HG02840 (cell line): ENCODE measurements around the gene MEG3.

Experiments
- ATAC-seq: cut with Tn5 transposase; IDR thresholded peaks from one replicate; pipeline ENCODE4 v1.9.1; 2021; ENCODE audit warnings: mild to moderate bottlenecking, moderate library complexity, moderate number of reproducible peaks; ENCODE audit not compliant: unreplicated experiment, low FRiP score

The MEG3 gene

GRCh38 chr14:100891501-100892445 is 65.9 kb downstream of the MEG3 start:
- no peak for ATAC-seq

- ATAC-seq: no peak
Measured at GRCh38 chr14:100892496-100893227, 66.7 kb downstream of the MEG3 start.

DNA sequence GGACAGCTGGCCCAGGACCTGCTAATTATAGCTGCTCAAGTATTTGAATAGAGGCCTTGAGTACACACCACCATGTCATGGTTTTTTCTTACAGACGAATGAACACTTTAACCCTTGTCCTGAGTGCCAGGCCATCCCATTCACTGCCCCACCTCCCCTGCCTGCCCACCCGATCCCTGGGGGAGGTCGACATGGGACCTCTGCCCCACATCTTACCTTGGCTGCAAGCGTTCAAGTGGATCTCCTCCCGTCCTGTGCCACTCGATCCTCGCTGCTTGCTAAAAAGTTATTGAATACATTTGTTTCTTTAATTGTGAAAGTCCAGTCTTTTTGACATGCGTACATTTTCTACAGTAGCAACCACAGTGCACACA is 67.3 kb downstream of the MEG3 start:
- ATAC-seq: no peak

DNA sequence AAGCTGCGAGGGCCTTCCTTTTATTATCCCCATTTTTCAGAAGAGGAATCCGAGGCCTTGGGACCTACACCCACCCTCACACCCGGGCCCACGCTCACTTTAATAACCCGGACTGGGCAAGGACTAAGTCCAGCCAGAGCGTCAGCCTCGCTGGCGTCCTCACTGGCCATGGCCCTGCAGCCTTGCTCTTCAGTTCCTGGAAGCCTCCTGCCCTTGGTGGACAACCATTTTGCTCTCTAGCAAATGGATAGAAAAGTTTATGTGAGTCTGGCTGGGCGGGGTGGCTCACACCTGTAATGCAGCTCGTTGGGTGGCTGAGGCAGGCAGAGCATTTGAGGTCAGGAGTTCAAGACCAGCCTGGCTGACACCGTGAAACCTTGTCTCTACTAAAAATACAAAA is 67.8 kb downstream of the MEG3 start:
- ATAC-seq: no peak

DNA sequence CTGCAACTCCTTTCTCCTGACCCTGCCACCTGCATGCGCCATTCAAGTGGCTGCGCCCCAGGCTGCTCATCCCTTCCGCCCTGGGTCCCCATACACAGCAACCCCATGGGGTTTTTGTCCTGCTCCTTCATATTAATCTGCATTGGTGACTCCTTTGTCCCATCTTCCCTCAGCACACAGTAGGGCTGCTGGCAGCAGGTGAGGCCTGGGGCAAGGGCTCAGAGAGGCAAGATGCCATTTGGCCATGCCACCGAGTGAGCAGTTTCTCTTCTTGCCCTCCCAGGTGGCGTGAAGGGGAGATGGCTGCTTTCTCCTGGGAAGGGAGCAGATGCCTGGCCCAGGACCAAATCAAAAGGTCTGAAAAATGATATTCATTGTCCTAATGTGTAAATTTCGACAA is 68.5 kb downstream of the MEG3 start:
- ATAC-seq: no peak

GRCh38 chr14:100895411-100895810 is 69.5 kb downstream of the MEG3 start:
- no peak for ATAC-seq

DNA sequence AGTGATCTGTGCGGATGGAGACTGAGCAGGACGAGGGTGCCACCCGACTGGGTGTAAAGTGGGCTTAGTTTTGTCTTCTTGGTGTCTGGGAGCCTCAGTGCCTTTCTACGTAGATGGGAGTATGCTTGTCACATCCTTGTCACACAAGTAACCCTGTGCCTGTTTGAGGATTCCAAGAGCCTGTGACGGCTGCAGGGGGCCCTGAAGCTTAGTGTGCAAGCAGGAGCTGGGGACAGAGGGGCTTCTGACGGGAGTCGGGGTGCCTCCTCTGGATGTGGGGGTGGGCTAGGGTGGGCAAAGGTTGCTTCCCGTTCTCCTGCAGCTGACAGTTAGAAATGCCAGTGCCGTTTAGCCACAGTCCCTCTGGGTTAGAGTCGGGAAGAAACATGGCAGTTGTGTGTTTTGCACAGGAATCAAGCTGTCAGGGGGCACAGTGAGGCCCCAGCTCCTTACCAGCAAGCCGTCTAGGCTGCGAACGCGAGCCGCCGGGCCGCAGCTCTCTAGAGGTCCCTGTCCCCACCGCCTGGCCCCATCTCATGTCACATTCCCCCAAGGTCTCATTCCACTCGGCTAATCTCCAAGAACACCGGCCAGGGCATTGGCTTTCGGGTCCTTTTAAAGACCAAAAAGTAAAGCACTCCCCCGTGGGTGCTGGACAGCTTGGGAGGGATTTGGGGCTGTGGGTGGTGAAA is 70.6 kb downstream of the MEG3 start:
- ATAC-seq: no peak

- ATAC-seq: no peak
Measured at GRCh38 chr14:100898465-100898864, 72.5 kb downstream of the MEG3 start.

- ATAC-seq: no peak
Measured at GRCh38 chr14:100898935-100899883, 73.3 kb downstream of the MEG3 start.

- no peak for ATAC-seq
Measured at GRCh38 chr14:100899884-100900771, 74.2 kb downstream of the MEG3 start.

DNA sequence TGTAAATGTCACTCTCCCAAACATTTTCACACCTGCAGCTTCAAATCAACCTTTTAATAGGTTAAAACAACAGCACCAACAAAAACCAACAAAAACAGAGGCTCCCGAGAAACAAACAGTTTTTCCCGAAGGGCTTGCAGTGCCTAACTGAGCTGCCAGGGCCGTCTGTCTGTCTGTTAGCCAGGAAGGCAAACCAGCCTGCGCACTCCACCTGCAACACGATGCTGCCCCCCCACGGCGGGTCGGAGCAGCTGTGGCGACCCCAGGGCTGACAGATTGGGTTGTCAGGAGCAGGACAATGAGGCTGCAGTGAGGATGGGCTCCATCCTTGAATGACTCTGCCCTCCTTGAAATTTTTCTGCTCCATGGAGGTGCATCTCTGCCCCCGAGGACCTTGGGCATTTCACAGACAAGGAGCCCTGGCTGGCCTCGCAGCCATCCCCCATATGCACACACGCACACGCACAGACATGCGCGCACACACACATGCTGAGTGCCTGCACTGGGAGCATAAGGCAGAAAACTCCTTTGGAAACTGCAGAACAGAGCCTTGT is 75.0 kb downstream of the MEG3 start:
- no peak for ATAC-seq

DNA sequence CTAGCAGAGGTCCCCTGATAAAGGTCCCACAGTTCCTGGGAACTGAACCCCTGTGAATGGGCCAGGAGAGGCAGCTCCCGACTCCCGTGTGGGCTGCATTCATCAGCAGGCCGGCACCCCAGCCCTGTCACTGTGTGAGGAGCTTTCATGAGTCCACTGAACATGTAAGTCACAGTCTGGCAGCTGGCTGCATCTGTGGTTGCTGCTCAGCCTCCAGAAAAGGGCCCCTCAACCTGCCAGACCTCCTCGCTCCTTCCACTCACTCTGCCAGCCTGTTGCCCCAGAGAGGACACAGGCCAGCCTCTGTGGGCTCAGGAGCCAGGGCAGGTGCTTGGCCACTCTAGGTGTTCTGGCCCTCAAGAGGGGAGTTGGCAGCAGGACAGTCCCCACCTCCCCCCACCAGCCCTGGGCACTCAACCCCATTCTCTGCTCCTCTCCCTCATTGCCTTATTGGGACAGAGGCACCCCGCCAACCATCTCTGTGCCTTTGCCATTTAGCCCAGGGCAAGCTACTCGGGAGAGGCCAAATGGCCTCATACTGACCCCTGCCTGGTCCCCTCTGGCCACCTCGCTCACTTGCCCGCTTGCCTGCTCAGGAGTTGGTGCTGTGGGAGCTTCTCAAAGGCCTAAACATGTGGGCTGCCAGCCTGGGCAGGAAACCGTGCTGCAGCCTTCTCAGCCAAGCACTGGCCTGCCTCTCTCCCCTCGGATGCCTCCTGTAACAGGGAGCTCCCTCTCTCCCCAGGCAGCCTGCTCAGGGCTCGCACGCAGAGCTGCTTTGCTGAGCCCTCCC is 75.7 kb downstream of the MEG3 start:
- no peak for ATAC-seq

DNA sequence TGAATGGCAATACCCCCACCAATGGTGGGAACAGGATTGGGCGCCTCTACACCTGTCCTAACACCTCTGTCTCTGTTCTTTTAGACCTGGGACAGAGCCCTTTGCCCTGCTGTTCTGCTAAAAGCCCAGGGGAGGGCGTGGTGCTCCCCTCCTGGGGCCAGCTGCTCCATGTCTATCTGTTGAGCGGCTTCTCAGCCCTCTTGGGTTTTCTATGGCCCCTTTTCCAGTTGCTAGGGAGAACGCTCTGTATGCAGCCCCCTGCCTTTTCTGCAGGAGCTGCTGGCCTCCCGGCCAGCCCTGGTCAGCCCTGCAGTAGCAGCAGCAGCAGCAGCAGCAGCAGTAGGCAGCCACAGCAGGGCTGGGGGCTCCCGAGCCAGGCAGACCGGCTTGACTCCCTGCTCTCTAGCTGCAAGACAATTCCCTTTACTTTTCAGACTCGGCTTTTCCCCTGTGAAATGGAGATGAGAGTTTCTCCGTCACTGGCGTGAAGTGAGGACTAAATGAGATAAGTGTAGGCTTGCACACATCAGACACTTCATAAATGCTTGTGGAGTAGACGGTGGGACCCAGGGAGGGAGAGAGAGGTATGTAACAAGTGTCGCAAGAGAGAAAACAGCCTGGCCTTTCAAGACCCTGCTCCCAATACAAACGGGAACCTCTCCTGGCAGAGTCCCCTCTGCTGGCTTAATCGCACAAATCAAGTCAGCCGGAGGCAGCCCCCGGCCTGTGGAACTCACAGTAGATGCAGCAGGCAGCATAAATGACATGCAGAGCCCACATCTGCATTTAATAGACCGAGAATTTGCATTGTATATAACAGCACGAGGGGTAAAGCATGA is 76.6 kb downstream of the MEG3 start:
- no peak for ATAC-seq

DNA sequence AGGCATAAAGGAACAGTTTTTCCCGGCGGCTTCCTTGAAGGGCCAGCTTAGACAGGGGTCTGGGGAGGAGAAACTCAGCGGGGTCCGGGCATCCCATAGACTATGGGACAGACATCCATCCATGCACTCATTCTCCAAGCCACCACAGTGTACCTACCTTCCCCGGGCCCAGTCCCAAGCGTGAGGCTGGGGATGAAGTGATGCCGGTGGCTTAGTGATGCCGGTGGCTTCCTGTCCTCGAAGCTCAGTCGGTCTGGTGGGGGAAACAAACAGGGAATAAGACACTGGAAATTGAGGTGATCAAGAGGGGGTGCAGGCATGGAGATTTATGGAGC is 77.2 kb downstream of the MEG3 start:
- ATAC-seq: no peak

GRCh38 chr14:100903672-100904185 is 77.8 kb downstream of the MEG3 start, which contains the start of gene RTL1:
Gene RTL1 (minus strand): TSS chr14:100903722. CDS start chr14:100884788, 18,934 bp downstream.
- ATAC-seq: no peak

DNA sequence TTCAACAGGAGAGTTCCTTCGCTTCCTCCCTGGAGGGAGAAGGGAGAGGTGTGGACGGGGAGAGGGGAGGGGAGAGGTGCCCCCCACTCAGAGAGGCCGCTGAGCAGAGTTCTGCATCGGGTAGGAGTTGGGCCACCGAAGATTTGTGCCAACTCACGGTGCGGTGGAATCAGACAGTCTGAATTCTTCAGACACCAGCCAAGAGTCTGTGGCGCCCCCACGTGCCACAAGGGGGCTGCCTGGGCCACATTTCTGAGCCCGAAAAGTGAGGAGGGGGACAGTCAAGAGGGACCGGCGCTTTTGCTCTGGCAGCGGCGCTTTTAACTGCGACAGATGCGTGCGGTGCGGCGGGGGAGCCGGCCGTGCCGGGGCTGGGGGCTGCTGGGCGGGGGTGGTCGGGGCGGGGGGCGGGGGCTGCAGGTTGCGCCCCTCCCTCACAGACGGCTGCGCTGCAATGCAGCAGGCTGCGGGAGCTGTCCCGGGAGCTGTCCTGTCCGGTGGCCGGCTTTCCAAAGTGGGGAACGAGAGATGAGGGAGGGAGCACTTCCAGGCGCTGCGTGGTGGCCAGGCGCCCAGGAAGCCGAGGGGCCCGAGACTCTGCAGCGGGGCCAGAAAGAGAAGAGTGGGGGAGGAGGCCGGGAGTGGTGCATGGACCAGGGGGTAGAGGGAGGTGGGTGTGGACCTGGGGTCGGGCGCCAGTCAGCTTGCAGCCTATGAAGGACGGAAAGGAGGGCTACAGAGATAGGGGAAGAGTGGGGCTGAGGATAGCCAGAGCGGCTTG is 78.6 kb downstream of the MEG3 start:
- ATAC-seq: no peak
